ENCODE data around the gene MAPKAPK2. TPM values are rescaled to one million over a fixed set of nuclear protein-coding genes. Genes with fewer than 3 reads are reported as not detected.
"Not testable (repeated sequence)": the region's sequence is repeated elsewhere in the genome, so short reads cannot be mapped to it uniquely, and the experiment has no call there.

Gene MAPKAPK2
- total and polyA plus RNA-seq, 10 donors: 42.2 to 129 (median 94.2) TPM

DNA sequence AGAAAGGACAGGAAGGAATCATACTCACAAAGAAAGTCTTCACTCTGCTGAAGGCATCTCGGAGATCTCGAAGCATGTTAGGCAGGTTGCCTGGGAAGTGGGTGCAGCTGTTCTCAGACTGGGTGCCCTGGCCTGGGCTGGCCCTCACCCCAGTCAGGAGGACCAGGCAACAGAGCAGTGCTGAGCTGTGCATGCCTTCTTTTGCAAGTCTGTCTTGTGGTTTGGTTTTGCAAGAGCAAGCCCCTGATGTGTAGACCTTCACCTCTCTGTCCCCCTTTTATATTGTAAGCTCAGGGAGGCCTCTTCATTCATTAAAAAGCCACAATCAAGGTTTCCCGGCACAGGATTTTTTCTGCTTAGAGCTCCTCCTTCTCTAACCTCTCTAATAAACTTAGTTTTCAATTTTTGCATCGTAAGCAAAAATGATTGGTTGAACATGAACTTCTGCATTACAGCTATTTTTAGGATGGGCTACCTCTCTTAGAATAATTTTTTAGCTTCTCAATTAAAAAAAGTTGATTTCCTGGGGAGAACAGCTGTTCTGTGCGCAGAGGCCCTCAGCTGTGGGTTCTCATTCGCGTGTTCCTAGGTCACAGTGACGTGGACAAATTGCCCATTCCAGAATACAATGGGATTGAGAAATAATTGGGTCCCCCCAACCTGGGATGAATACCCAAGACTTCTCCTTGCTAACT, 87.7 kb downstream of the MAPKAPK2 start, which contains the start of gene IL10:
Gene IL10, minus strand, starts transcription at position 252 of the 695 bp plus-strand sequence. Its CDS starts 59 bp downstream, at position 193.
- Histone ChIP-seq H3K36me3 (no peaks in the 10 kb centered on the region), H3K4me3 (peak within 1 kb of the TSS in 4 of 8 donors; percentile 1 to 35 (median 12)), H3K27ac (peak within 1 kb of the TSS in 6 of 8 donors; percentile 16 to 83 (median 73)), H3K27me3 (replicated peaks in 1 of 7) (no peaks in the 10 kb centered on the region), H3K9me3 (no peaks in the 10 kb centered on the region), H3K4me1 (peaks cover 38 to 84% (median 70%) of the 10 kb centered on the region in 6 donors)
- intact Hi-C loops (cut with DNase I; ENCODE audit: low total_unique reads): no loop called here
- TF ChIP-seq, protein P1, sequence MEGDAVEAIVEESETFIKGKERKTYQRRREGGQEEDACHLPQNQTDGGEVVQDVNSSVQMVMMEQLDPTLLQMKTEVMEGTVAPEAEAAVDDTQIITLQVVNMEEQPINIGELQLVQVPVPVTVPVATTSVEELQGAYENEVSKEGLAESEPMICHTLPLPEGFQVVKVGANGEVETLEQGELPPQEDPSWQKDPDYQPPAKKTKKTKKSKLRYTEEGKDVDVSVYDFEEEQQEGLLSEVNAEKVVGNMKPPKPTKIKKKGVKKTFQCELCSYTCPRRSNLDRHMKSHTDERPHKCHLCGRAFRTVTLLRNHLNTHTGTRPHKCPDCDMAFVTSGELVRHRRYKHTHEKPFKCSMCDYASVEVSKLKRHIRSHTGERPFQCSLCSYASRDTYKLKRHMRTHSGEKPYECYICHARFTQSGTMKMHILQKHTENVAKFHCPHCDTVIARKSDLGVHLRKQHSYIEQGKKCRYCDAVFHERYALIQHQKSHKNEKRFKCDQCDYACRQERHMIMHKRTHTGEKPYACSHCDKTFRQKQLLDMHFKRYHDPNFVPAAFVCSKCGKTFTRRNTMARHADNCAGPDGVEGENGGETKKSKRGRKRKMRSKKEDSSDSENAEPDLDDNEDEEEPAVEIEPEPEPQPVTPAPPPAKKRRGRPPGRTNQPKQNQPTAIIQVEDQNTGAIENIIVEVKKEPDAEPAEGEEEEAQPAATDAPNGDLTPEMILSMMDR (IDR thresholded peaks at IDR 0.05 in 8 of 11, conservative IDR thresholded peaks at IDR 0.05 in 3 of 11): no peak
- TF ChIP-seq POLR2AphosphoS5 (IDR thresholded peaks at IDR 0.05): peak; percentile 25 to 61 (median 50)
- 35 to 53% (median 49%) methylated on average over 8 of the region's 8 CpGs for WGBS, 5 donors
- DNase-seq: no peak

DNA sequence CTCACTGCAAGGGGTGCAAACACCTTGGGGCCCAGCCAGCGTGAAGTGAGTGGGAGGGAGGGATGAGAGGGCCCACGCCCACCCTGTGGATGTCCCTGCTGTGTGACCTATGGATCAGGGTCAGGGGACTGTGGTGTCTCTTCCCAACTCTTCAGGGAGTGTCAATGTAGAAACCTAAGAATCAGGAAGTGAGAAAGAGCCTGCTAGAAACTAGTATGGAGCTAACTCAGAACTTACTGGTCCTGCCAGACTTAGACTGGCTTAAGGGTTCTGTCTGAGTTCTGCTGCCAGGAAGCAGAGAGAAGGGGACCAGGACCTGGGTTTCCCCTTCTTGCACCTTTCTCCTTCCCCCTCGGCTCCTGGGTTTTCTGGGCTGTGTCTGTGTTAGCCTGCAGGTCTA, 89.4 kb downstream of the MAPKAPK2 start:
- H3K4me3 ChIP-seq: no peak overlapping the region
- no peaks in the 10 kb centered on the region for H3K27me3 ChIP-seq (replicated peaks in 1 of 7)
- 52 to 68% (median 61%) methylated on average over 3 of the region's 3 CpGs for WGBS, 5 donors
- peak overlapping the region in 3 of 8 donors; percentile 19 to 83 (median 43) for H3K27ac ChIP-seq
- no peaks in the 10 kb centered on the region for H3K9me3 ChIP-seq
- no peak for DNase-seq
- intact Hi-C loops (cut with DNase I; ENCODE audit: low total_unique reads): no loop called here
- peaks cover 27 to 73% (median 60%) of the 10 kb centered on the region in 6 donors for H3K4me1 ChIP-seq
- no peaks in the 10 kb centered on the region for H3K36me3 ChIP-seq
- TF ChIP-seq POLR2A (IDR thresholded peaks at IDR 0.05): no peak
- TF ChIP-seq, protein P1 (IDR thresholded peaks at IDR 0.05 in 8 of 11, conservative IDR thresholded peaks at IDR 0.05 in 3 of 11): peak in 1 of 11 experiments; percentile 3
- TF ChIP-seq POLR2AphosphoS5 (IDR thresholded peaks at IDR 0.05): no peak

DNA sequence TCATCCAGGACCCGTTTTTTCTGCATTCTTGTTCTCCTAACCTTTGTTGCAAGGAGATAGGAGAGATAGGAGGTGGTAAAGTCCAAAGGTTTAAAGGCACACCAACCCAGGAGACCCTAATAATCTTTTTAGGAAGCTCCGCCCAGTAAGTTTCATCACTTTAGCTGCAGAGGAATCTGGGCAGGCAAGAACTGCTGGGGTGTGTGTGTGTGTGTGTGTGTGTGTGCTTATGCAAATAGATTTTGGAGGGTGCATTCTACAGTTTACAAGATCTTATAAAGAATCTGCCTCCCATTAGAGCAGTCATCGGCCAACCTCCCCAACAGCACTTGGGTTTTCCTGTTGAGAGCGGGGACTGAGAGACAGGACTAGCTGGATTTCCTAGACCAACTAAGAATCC, 91.5 kb downstream of the MAPKAPK2 start:
- Histone ChIP-seq H3K4me1 (peaks cover 16 to 73% (median 53%) of the 10 kb centered on the region in 6 donors), H3K9me3 (no peaks in the 10 kb centered on the region), H3K36me3 (no peaks in the 10 kb centered on the region), H3K27ac (no peak overlapping the region), H3K4me3 (no peak overlapping the region), H3K27me3 (replicated peaks in 1 of 7) (no peaks in the 10 kb centered on the region)
- TF ChIP-seq POLR2AphosphoS5 (IDR thresholded peaks at IDR 0.05): no peak
- TF ChIP-seq, protein P1 (IDR thresholded peaks at IDR 0.05 in 8 of 11, conservative IDR thresholded peaks at IDR 0.05 in 3 of 11): no peak
- no peak for TF ChIP-seq POLR2A (IDR thresholded peaks at IDR 0.05)
- WGBS, 5 donors: 77 to 92% (median 83%) methylated on average over 4 of the region's 4 CpGs
- intact Hi-C loops (cut with DNase I; ENCODE audit: low total_unique reads): no loop called here
- DNase-seq: no peak

DNA sequence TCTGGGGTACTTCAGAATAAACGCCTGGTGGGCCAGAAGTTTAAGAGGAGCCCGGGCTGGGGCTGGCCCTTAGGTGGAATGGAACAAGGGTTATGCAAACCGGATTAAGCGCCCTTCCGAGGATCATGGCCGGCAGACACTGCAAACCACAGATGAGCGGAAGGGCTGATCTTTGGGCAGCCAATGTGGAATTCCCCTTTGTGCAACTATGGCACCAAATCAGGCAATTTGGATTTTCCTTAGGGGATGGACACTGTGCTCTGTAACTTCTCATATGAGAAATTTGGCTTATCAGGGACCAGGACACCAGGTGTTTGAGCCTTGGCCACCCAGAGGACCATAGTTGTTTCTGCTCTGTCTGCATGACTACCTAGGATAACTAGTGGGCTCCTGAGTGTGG, 93.3 kb downstream of the MAPKAPK2 start:
- DNase-seq: no peak
- Histone ChIP-seq H3K36me3 (no peaks in the 10 kb centered on the region), H3K4me3 (no peak overlapping the region), H3K27ac (no peak overlapping the region), H3K4me1 (peaks cover 9 to 70% (median 48%) of the 10 kb centered on the region in 6 donors), H3K9me3 (no peaks in the 10 kb centered on the region), H3K27me3 (replicated peaks in 1 of 7) (no peaks in the 10 kb centered on the region)
- TF ChIP-seq, protein P1 (IDR thresholded peaks at IDR 0.05 in 8 of 11, conservative IDR thresholded peaks at IDR 0.05 in 3 of 11): no peak
- TF ChIP-seq POLR2A (IDR thresholded peaks at IDR 0.05) (no peak), POLR2AphosphoS5 (IDR thresholded peaks at IDR 0.05) (no peak)
- 82 to 92% (median 89%) methylated on average over 7 of the region's 7 CpGs for WGBS, 5 donors
- intact Hi-C loops (cut with DNase I; ENCODE audit: low total_unique reads): no loop called here

GRCh38 chr1:206778911-206779310, 94.2 kb downstream of the MAPKAPK2 start:
- H3K4me3 ChIP-seq; H3K36me3 ChIP-seq; intact Hi-C loops (cut with DNase I; ENCODE audit: low total_unique reads); H3K9me3 ChIP-seq; H3K27me3 ChIP-seq (replicated peaks in 1 of 7); DNase-seq: not testable (repeated sequence)
- Histone ChIP-seq H3K4me1 (peaks cover 10 to 70% (median 51%) of the 10 kb centered on the region in 6 donors), H3K27ac (peak overlapping the region in 1 of 8 donors; percentile 25)
- WGBS, 5 donors: 82 to 93% (median 88%) methylated on average over 6 of the region's 6 CpGs

All from spleen (tissue), 11 donors.